WTC11 (cell line): Measurements from ENCODE around the gene SLC9A3. TPM values are rescaled to one million over a fixed set of nuclear protein-coding genes. Genes with fewer than 3 reads are reported as not detected.
A peak's percentile ranks its signal among the peaks of the same experiment; 100 is the strongest.

Experiments used
- ATAC-seq: fragments of 200-7000 bp; cut with Tn5 transposase; 2 replicates; pipeline ENCODE4 v1.10.0; 2021; ENCODE audit warnings: mild to moderate bottlenecking, moderate library complexity
- CTCF ChIA-PET: fragments of 300-600 bp; sonication (Branson Sonifier 250); formaldehyde crosslinking; loops from one replicate; lab custom pipeline; 2021; ENCODE audit warnings: antibody characterized with exemption; lab: Charles Lee
- POLR2A ChIA-PET: fragments of 350-600 bp; sonication (Branson Sonifier 250); formaldehyde crosslinking; loops from one replicate; lab custom pipeline; 2021; ENCODE audit warnings: antibody characterized with exemption; lab: Charles Lee
- DNase-seq: peaks from one replicate; pipeline ENCODE4 v3.0.0; 2021; ENCODE audit warnings: low spot score
- H3K27ac Mint-ChIP-seq: 2 replicates; pipeline ENCODE4 v1.8.0; 2021; ENCODE audit warnings: mixed read lengths
- H3K27me3 Mint-ChIP-seq: 2 replicates; pipeline ENCODE4 v1.8.0; 2021; ENCODE audit warnings: low read depth, mild to moderate bottlenecking, moderate library complexity, mixed read lengths
- H3K36me3 Mint-ChIP-seq: 2 replicates; pipeline ENCODE4 v1.8.0; 2021; ENCODE audit warnings: mixed read lengths
- H3K4me1 Mint-ChIP-seq: 2 replicates; pipeline ENCODE4 v1.8.0; 2022; ENCODE audit warnings: mixed read lengths
- H3K4me3 Mint-ChIP-seq: 2 replicates; pipeline ENCODE4 v1.8.0; 2021; ENCODE audit warnings: mild to moderate bottlenecking, moderate library complexity, mixed read lengths
- H3K9me3 Mint-ChIP-seq: 2 replicates; pipeline ENCODE4 v1.8.0; 2021; ENCODE audit warnings: mixed read lengths
- AFF4 ChIP-seq: sonication (generic); formaldehyde crosslinking; IDR thresholded peaks from 2 replicates; pipeline ENCODE4 v1.8.1; 2023; ENCODE audit warnings: mild to moderate bottlenecking, missing genetic modification reagents, borderline replicate concordance
- ATF1 ChIP-seq: sonication (generic); formaldehyde crosslinking; IDR thresholded peaks from 2 replicates; pipeline ENCODE4 v1.8.1; 2023; ENCODE audit warnings: mild to moderate bottlenecking, moderate library complexity, missing genetic modification reagents
- CBFB ChIP-seq: sonication (generic); formaldehyde crosslinking; IDR thresholded peaks from 2 replicates; pipeline ENCODE4 v1.8.1; 2022; ENCODE audit warnings: mild to moderate bottlenecking, low read depth, missing genetic modification reagents
- FOXK1 ChIP-seq: sonication (generic); formaldehyde crosslinking; IDR thresholded peaks from 2 replicates; pipeline ENCODE4 v1.8.0; 2022; ENCODE audit warnings: mild to moderate bottlenecking, moderate library complexity, missing genetic modification reagents
- NR1H2 ChIP-seq: sonication (generic); formaldehyde crosslinking; IDR thresholded peaks from 2 replicates; pipeline ENCODE4 v1.9.0; 2021; ENCODE audit warnings: mild to moderate bottlenecking, moderate library complexity, missing genetic modification reagents
- OVOL2 ChIP-seq: fragments of 250-450 bp; sonication (Bioruptor Pico); IDR thresholded peaks from 2 replicates; pipeline ENCODE4 v1.9.0; 2021; ENCODE audit warnings: mild to moderate bottlenecking, borderline replicate concordance
- PREB ChIP-seq: sonication (generic); formaldehyde crosslinking; IDR thresholded peaks from 2 replicates; pipeline ENCODE4 v1.8.1; 2022; ENCODE audit warnings: mild to moderate bottlenecking, missing genetic modification reagents, moderate library complexity, borderline replicate concordance
- TEAD4 ChIP-seq: sonication (generic); formaldehyde crosslinking; IDR thresholded peaks from 2 replicates; pipeline ENCODE4 v1.8.0; 2022; ENCODE audit warnings: mild to moderate bottlenecking, missing genetic modification reagents
- TP53 ChIP-seq: sonication (generic); formaldehyde crosslinking; IDR thresholded peaks from 2 replicates; pipeline ENCODE4 v1.8.1; 2023; ENCODE audit warnings: mild to moderate bottlenecking, missing genetic modification reagents
- ZNF232 ChIP-seq: sonication (generic); formaldehyde crosslinking; IDR thresholded peaks from 2 replicates; pipeline ENCODE4 v1.8.0; 2022; ENCODE audit warnings: mild to moderate bottlenecking, missing genetic modification reagents
- ZNF396 ChIP-seq: fragments of 250-450 bp; sonication (Bioruptor Pico); IDR thresholded peaks from 2 replicates; pipeline ENCODE4 v1.8.0; 2021; ENCODE audit warnings: mild to moderate bottlenecking, moderate library complexity, borderline replicate concordance
- ZSCAN18 ChIP-seq: fragments of 250-450 bp; sonication (Bioruptor Pico); IDR thresholded peaks from 2 replicates; pipeline ENCODE4 v2.1.2; 2022; ENCODE audit warnings: mild to moderate bottlenecking, moderate library complexity
- total RNA-seq: library from RNA; stranded (reverse); gene quantifications from 3 replicates; pipeline ENCODE4 v1.2.3, GENCODE V29; 2021
- TF ChIP-seq, protein P1 (sequence below): sonication (generic); formaldehyde crosslinking; IDR thresholded peaks from 2 replicates; pipeline ENCODE4 v1.8.1; 2022; ENCODE audit warnings: low read depth, mild to moderate bottlenecking, moderate library complexity, missing genetic modification reagents, borderline replicate concordance
- TF ChIP-seq, protein P2 (sequence below): sonication (generic); formaldehyde crosslinking; IDR thresholded peaks from 2 replicates; pipeline ENCODE4 v1.8.0; 2022; ENCODE audit warnings: mild to moderate bottlenecking, missing genetic modification reagents
- TF ChIP-seq, protein P3 (sequence below): fragments of 250-450 bp; sonication (Bioruptor Pico); IDR thresholded peaks from 2 replicates; pipeline ENCODE4 v1.9.0; 2021; ENCODE audit warnings: mild to moderate bottlenecking, borderline replicate concordance

SLC9A3 gene
- total RNA-seq, 1 experiment from 2014 or later = 1.6 TPM

DNA sequence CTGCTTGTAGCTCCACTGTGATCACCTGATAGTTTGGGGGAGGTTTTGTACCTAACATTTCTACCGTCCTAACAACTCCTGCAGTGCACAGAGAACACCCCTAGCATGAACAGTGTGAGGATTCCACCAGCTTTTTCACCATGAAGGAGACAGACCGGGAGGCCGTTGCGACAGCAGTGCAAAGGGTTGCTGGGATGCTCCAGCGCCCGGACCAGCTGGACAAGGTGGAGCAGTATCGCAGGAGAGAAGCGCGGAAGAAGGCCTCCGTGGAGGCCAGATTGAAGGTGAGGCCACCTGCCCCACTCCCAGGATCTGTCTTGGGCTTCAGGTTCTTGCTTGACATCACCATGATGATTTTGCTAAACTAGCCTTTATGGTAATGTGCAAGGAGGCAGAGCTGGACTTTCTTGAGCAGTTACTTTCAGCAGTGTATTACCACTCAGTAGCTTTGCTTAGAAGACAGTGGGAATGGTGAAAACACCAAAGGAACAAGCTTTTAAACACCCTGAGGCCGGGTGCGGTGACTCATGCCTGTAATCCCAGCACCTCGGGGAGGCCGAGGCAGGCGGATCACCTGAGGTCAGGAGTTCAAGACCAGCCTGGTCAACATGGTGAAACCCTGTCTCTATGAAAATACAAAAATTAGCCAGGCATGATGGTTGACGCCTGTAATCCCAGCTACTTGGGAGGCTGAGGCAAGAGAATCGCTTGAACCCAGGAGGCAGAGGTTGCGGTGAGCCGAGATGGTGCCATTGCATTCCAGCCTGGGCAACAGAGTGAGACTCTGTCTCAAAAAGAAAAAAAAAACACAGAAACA lies 78.0 kb downstream of the SLC9A3 start (continued):
- no peak for TF ChIP-seq TP53
- TF ChIP-seq, protein P1, sequence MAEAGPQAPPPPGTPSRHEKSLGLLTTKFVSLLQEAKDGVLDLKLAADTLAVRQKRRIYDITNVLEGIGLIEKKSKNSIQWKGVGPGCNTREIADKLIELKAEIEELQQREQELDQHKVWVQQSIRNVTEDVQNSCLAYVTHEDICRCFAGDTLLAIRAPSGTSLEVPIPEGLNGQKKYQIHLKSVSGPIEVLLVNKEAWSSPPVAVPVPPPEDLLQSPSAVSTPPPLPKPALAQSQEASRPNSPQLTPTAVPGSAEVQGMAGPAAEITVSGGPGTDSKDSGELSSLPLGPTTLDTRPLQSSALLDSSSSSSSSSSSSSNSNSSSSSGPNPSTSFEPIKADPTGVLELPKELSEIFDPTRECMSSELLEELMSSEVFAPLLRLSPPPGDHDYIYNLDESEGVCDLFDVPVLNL (CRISPR knock-in tag) = no peak
- no peak for TF ChIP-seq OVOL2 (CRISPR knock-in tag)
- no peak for TF ChIP-seq ZNF396 (CRISPR knock-in tag)
- TF ChIP-seq ZSCAN18 (CRISPR knock-in tag) = no peak
- TF ChIP-seq AFF4 (CRISPR knock-in tag) = no peak
- TF ChIP-seq NR1H2 (CRISPR knock-in tag) = no peak
- TF ChIP-seq FOXK1 (CRISPR knock-in tag) = no peak
- TF ChIP-seq, protein P2, sequence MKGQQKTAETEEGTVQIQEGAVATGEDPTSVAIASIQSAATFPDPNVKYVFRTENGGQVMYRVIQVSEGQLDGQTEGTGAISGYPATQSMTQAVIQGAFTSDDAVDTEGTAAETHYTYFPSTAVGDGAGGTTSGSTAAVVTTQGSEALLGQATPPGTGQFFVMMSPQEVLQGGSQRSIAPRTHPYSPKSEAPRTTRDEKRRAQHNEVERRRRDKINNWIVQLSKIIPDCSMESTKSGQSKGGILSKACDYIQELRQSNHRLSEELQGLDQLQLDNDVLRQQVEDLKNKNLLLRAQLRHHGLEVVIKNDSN (CRISPR knock-in tag) = no peak
- TF ChIP-seq, all 79 proteins: peak for 0

- H3K27ac Mint-ChIP-seq = peak overlapping the region; percentile 60; the same call in 1 of the 2 replicates
- TF ChIP-seq, protein P1 (CRISPR knock-in tag) = no peak
- TF ChIP-seq ATF1 (CRISPR knock-in tag) (no peak), ZSCAN18 (CRISPR knock-in tag) (no peak), ZNF232 (CRISPR knock-in tag) (no peak), TEAD4 (CRISPR knock-in tag) (no peak), PREB (CRISPR knock-in tag) (no peak), OVOL2 (CRISPR knock-in tag) (no peak), CBFB (no peak)
- TF ChIP-seq, protein P3, sequence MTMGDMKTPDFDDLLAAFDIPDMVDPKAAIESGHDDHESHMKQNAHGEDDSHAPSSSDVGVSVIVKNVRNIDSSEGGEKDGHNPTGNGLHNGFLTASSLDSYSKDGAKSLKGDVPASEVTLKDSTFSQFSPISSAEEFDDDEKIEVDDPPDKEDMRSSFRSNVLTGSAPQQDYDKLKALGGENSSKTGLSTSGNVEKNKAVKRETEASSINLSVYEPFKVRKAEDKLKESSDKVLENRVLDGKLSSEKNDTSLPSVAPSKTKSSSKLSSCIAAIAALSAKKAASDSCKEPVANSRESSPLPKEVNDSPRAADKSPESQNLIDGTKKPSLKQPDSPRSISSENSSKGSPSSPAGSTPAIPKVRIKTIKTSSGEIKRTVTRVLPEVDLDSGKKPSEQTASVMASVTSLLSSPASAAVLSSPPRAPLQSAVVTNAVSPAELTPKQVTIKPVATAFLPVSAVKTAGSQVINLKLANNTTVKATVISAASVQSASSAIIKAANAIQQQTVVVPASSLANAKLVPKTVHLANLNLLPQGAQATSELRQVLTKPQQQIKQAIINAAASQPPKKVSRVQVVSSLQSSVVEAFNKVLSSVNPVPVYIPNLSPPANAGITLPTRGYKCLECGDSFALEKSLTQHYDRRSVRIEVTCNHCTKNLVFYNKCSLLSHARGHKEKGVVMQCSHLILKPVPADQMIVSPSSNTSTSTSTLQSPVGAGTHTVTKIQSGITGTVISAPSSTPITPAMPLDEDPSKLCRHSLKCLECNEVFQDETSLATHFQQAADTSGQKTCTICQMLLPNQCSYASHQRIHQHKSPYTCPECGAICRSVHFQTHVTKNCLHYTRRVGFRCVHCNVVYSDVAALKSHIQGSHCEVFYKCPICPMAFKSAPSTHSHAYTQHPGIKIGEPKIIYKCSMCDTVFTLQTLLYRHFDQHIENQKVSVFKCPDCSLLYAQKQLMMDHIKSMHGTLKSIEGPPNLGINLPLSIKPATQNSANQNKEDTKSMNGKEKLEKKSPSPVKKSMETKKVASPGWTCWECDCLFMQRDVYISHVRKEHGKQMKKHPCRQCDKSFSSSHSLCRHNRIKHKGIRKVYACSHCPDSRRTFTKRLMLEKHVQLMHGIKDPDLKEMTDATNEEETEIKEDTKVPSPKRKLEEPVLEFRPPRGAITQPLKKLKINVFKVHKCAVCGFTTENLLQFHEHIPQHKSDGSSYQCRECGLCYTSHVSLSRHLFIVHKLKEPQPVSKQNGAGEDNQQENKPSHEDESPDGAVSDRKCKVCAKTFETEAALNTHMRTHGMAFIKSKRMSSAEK (CRISPR knock-in tag) = no peak
These were observed 78.7 kb downstream of the SLC9A3 start for GRCh38 chr5:445591-445990.

More at GRCh38 chr5:445591-445990, 78.7 kb downstream of the SLC9A3 start:
- no peaks in the 10 kb centered on the region for H3K9me3 Mint-ChIP-seq
- no peak for DNase-seq
- peaks cover 41% of the 10 kb centered on the region for H3K36me3 Mint-ChIP-seq
- POLR2A ChIA-PET = interaction anchor here (0.7 kb wide), 1 partner anchor 223 kb away, joined by 6 read pairs; no protein-coding TSS in a partner anchor
- peaks cover 16% of the 10 kb centered on the region for H3K4me1 Mint-ChIP-seq
- no peak overlapping the region for H3K4me3 Mint-ChIP-seq
- H3K27me3 Mint-ChIP-seq = peaks cover 5% of the 10 kb centered on the region
- no peak for ATAC-seq
- CTCF ChIA-PET = interaction anchor here (1.6 to 3.7 kb wide), 6 partner anchors 14 to 129 kb away, joined by 5 to 33 read pairs (median 14); no protein-coding TSS in a partner anchor
